Uterus (tissue), 4 donors: ENCODE measurements around the gene RBM38. TPM values are rescaled to one million over a fixed set of nuclear protein-coding genes. Genes with fewer than 3 reads are reported as not detected.

Experiments
- DNase-seq, 2 donors: peaks; one replicate each; pipeline ENCODE4 v3.0.0-alpha.2; 2019 to 2020
- H3K27ac ChIP-seq, 2 donors: fragments of 200-600 bp; sonication (generic); 1 replicate in 1 of 2; 2 replicates in 1 of 2; pipeline ENCODE4 v1.5.1; 2016 to 2018
- H3K27me3 ChIP-seq, 2 donors: fragments of 200-600 bp; sonication (generic); one replicate each; pipeline ENCODE4 v1.5.1; 2018 to 2019; ENCODE audit warnings: control low read depth in 1 of 2
- H3K36me3 ChIP-seq, 2 donors: fragments of 200-600 bp; sonication (generic); one replicate each; pipeline ENCODE4 v1.5.1; 2019; ENCODE audit warnings: control low read depth in 1 of 2
- H3K4me1 ChIP-seq, 2 donors: fragments of 200-600 bp; sonication (generic); one replicate each; pipeline ENCODE4 v1.5.1; 2018 to 2019; ENCODE audit warnings: control low read depth in 1 of 2
- H3K4me3 ChIP-seq, 2 donors: fragments of 200-600 bp; sonication (generic); 1 replicate in 1 of 2; 2 replicates in 1 of 2; pipeline ENCODE4 v1.5.1; 2018 to 2019; ENCODE audit warnings: mild to moderate bottlenecking in 1 of 2
- H3K9me3 ChIP-seq, 2 donors: fragments of 200-600 bp; sonication (generic); one replicate each; pipeline ENCODE4 v1.5.1; 2019; ENCODE audit warnings: control low read depth in 1 of 2
- POLR2A ChIP-seq, 2 donors: fragments of 450-650 bp; IDR thresholded peaks; one replicate each; pipeline ENCODE4 v1.6.1; 2016; ENCODE audit warnings: antibody characterized with exemption in 2 of 2, mild to moderate bottlenecking in 1 of 2, moderate library complexity in 1 of 2
- intact Hi-C: fragments of 100-400 bp; cut with DNase I; formaldehyde crosslinking; loops from one replicate; pipeline ENCODE4 v1.15.1; 2023; ENCODE audit warnings: low total_unique reads
- total RNA-seq, 4 donors: library from RNA; depleted of rRNA in 3 of 4; stranded (reverse); fragments of >200 nt in 3 of 4; gene quantifications; one replicate each; pipeline versions ENCODE4 v1.1.0 to v1.2.4, GENCODE V29; 2014 to 2023
- TF ChIP-seq, protein P1 (sequence below), 4 experiments: fragments of 200-600 bp in 2 of 4; fragments of 450-650 bp in 2 of 4; sonication (generic) in 2 of 4; IDR thresholded peaks; one replicate each; pipeline ENCODE4 v1.5.1; 2016 to 2019; ENCODE audit warnings: antibody characterized with exemption in 4 of 4, mild to moderate bottlenecking in 2 of 4, moderate library complexity in 1 of 4
- donor health status: DM: yes; HTN: yes; CAD: no.

The RBM38 gene
- total RNA-seq, 4 donors from 2014 or later, result 1.2 to 48.6 (median 8.8) TPM

DNA sequence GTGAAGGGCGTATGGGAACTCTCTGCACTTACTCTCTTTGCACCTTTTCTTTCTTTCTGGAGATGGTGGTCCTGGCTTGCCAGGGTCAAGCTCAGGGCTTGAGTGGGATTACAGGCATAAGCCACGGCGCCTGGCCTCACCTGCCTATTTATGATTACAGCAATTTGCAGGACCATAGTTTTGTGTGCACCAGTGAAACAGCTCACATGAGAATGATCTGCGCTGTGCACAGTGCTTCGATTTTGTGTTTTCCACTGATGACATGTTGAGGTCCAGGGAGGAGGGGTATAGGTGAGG lies 40.3 kb downstream of the RBM38 start:
- Histone ChIP-seq H3K36me3 (no peaks in the 10 kb centered on the region), H3K27me3 (no peaks in the 10 kb centered on the region), H3K4me3 (no peak overlapping the region), H3K27ac (no peak overlapping the region), H3K4me1 (no peaks in the 10 kb centered on the region), H3K9me3 (no peaks in the 10 kb centered on the region)
- DNase-seq, result no peak
- intact Hi-C loops, result no loop called here
- TF ChIP-seq POLR2A (IDR thresholded peaks at IDR 0.05), result no peak
- TF ChIP-seq, protein P1, sequence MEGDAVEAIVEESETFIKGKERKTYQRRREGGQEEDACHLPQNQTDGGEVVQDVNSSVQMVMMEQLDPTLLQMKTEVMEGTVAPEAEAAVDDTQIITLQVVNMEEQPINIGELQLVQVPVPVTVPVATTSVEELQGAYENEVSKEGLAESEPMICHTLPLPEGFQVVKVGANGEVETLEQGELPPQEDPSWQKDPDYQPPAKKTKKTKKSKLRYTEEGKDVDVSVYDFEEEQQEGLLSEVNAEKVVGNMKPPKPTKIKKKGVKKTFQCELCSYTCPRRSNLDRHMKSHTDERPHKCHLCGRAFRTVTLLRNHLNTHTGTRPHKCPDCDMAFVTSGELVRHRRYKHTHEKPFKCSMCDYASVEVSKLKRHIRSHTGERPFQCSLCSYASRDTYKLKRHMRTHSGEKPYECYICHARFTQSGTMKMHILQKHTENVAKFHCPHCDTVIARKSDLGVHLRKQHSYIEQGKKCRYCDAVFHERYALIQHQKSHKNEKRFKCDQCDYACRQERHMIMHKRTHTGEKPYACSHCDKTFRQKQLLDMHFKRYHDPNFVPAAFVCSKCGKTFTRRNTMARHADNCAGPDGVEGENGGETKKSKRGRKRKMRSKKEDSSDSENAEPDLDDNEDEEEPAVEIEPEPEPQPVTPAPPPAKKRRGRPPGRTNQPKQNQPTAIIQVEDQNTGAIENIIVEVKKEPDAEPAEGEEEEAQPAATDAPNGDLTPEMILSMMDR (IDR thresholded peaks at IDR 0.05), result no peak

DNA sequence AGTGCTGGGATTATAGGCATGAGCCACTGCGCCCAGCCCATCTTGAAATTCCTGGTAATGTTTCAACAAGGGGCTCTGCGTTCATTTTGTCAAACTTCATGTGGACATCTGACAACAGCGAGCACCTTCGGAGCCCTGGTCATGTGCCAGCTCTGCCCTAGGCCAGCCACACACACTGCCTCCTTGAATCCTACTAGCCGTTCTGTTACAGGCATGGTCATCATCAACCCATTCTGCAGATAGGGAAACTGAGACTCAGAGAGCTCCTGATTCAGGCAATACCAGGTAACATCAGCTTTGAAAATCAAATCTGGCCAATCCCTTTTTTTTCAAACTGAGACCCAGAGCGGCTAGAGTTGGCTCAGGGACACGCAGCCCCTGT lies 41.3 kb downstream of the RBM38 start:
- Histone ChIP-seq H3K4me3 (no peak overlapping the region), H3K36me3 (no peaks in the 10 kb centered on the region), H3K4me1 (no peaks in the 10 kb centered on the region), H3K27me3 (no peaks in the 10 kb centered on the region), H3K27ac (no peak overlapping the region), H3K9me3 (no peaks in the 10 kb centered on the region)
- intact Hi-C loops, result no loop called here
- no peak for TF ChIP-seq POLR2A (IDR thresholded peaks at IDR 0.05)
- TF ChIP-seq, protein P1 (IDR thresholded peaks at IDR 0.05), result no peak
- no peak for DNase-seq

DNA sequence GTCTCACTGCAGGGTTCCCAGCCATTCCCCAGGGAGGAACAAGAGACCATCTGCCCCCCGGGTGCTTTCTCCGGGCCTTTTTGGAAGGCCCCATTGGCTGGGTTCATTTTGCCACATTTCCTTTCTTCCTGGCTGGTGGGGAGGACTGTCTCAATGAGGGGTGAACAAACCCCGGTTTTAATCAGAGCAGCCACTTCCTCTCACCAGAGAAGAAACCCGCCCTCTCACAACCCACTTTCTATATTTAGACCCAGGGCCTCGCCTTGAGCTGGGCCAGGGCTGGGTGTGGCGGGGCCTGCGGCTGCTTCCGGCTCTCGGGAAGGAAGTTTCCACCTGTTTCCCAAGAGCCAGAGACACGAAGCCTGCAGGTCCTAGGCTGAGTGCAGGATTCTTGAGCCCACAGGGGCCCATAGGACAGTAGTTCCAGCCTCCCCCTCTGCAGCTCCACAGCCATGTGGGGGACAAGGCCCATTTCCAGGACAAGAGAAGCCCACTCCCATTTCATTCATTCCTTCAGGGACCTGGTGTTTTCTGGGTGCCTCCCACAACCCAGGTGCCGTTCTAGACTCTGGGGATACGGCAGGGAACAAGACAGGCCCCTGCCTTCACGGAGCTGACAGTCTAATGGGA lies 41.8 kb downstream of the RBM38 start:
- no peaks in the 10 kb centered on the region for H3K4me1 ChIP-seq
- no peaks in the 10 kb centered on the region for H3K9me3 ChIP-seq
- TF ChIP-seq, protein P1 (IDR thresholded peaks at IDR 0.05), result no peak
- no peak for TF ChIP-seq POLR2A (IDR thresholded peaks at IDR 0.05)
- no peak overlapping the region for H3K4me3 ChIP-seq
- H3K27me3 ChIP-seq, result no peaks in the 10 kb centered on the region
- DNase-seq, result no peak
- H3K27ac ChIP-seq, result no peak overlapping the region
- no peaks in the 10 kb centered on the region for H3K36me3 ChIP-seq
- intact Hi-C loops, result no loop called here

DNA sequence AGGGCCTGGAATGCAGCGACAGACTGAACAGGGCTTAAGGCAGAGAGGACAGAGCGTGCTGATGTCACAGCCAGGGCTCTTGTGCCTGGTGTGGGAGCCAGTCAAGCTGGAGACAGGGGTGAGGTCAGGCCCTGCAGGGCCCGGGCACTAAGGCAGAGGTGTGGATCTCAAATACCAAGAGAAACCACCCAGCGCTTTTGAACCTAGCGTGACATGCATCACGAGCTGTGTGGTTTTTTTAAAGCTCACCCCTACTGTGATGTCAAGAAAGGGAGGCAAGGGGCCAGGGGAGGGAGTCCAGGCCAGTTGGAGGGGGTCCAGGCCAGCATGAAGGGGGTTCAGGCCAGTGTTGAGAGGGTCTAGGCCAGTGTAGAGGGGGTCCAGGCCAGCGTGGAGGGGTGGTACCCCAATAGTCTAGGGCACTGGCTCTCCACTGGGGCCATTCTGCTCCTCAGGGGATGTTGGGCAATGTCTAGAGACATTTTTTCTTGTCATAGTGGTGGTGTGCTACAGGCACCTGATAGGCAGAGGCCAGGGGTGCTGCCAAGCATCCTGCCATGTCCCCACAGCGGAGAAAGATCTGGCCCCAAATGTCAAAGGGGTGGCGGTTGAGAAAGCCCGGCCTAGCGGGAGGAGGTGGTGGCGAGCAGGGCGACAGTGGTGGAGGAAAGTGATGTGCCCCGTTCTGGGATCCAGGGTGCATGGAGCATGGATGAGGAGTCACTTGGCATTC lies 42.6 kb downstream of the RBM38 start:
- no peak for TF ChIP-seq POLR2A (IDR thresholded peaks at IDR 0.05)
- TF ChIP-seq, protein P1 (IDR thresholded peaks at IDR 0.05), result no peak
- H3K27me3 ChIP-seq, result no peaks in the 10 kb centered on the region
- no peak overlapping the region for H3K4me3 ChIP-seq
- no peaks in the 10 kb centered on the region for H3K9me3 ChIP-seq
- H3K27ac ChIP-seq, result no peak overlapping the region
- H3K4me1 ChIP-seq, result no peaks in the 10 kb centered on the region
- H3K36me3 ChIP-seq, result no peaks in the 10 kb centered on the region
- intact Hi-C loops, result no loop called here
- DNase-seq, result no peak

DNA sequence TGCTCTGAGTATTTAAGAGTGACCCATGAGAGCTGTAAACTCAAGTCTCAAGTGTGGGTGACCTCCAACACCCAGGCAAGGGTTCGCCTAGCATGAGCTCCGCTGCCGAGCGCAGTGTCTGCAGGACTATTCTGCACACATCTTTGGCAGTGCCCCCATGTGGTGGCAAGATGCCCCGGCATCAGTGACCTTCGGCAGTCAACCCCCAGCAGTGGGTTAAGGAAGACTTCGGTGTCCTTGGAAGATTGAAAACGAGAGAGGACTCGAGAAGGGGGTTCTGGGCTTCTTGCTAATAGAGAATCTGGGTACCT lies 43.1 kb downstream of the RBM38 start:
- no peak overlapping the region for H3K4me3 ChIP-seq
- H3K27me3 ChIP-seq, result no peaks in the 10 kb centered on the region
- TF ChIP-seq, protein P1 (IDR thresholded peaks at IDR 0.05), result no peak
- TF ChIP-seq POLR2A (IDR thresholded peaks at IDR 0.05), result no peak
- H3K4me1 ChIP-seq, result no peaks in the 10 kb centered on the region
- no peak overlapping the region for H3K27ac ChIP-seq
- no peaks in the 10 kb centered on the region for H3K9me3 ChIP-seq
- H3K36me3 ChIP-seq, result no peaks in the 10 kb centered on the region
- no peak for DNase-seq
- intact Hi-C loops, result no loop called here
